ENCODE results near the gene ADAMTSL1.

GRCh38 chr9:18447131-18447530 lies 26.8 kb upstream of the ADAMTSL1 start:
- TF ChIP-seq, protein P1, sequence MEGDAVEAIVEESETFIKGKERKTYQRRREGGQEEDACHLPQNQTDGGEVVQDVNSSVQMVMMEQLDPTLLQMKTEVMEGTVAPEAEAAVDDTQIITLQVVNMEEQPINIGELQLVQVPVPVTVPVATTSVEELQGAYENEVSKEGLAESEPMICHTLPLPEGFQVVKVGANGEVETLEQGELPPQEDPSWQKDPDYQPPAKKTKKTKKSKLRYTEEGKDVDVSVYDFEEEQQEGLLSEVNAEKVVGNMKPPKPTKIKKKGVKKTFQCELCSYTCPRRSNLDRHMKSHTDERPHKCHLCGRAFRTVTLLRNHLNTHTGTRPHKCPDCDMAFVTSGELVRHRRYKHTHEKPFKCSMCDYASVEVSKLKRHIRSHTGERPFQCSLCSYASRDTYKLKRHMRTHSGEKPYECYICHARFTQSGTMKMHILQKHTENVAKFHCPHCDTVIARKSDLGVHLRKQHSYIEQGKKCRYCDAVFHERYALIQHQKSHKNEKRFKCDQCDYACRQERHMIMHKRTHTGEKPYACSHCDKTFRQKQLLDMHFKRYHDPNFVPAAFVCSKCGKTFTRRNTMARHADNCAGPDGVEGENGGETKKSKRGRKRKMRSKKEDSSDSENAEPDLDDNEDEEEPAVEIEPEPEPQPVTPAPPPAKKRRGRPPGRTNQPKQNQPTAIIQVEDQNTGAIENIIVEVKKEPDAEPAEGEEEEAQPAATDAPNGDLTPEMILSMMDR (IDR thresholded peaks at IDR 0.05): no peak
- no peak for TF ChIP-seq EP300 (IDR thresholded peaks at IDR 0.05)
- TF ChIP-seq POLR2A (IDR thresholded peaks at IDR 0.05): no peak
